CD4-positive, alpha-beta T cell treated with Interleukin-4 for 1 hour (primary cell): ENCODE measurements around the gene FSTL1.

Source experiments
- DNase-seq, 2 donors: peaks; one replicate each; pipeline ENCODE4 v3.0.0-alpha.2; 2020 to 2022

Gene FSTL1

DNA sequence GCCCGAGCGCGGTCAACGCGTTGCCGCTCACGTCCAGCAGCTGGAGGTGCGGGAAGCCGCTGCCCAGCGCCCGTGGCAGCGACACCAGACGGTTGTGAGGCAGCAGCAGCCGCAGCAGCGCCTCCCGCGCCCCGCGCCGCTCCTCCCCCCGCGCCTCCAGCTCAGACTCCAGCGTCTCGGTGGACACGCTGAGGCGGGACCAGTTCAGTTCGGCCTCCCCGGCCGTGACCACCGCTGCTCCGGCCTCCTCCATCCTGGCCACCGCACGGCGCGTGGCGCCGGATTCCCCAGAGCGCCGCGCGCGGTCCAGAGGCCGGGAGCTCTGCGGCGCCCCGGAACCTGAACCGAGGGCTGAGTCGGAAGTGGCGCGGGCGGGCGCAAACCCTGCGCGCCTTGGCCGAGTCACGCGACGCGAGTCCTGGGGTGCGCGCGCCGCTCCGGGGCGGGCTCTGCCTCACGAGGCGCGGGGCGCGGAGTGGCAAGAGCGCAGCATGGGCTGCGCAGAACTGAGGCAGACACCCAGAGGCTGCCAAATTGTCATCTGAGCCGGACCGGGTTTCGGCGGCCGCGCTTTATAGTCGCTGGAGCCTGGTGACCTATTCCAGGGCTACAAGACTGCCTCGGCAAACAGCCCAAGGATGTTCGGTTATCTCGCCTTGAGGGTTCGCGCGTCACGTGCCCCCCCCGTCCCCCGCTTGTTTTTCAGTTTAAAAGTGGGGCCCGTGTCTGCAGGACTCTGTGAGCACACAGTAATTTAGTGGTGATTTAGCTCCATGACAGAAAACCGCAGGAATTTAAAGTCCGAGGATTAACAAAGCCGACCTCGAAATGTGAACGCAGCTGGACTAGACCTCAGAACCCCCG, 101.6 kb downstream of the FSTL1 start, which contains the start of gene LRRC58:
LRRC58 (minus strand) TSS at position 364 of the 864 bp plus-strand sequence; CDS start at position 253, 111 bp downstream.
- DNase-seq: peak; percentile 87 to 89

DNA sequence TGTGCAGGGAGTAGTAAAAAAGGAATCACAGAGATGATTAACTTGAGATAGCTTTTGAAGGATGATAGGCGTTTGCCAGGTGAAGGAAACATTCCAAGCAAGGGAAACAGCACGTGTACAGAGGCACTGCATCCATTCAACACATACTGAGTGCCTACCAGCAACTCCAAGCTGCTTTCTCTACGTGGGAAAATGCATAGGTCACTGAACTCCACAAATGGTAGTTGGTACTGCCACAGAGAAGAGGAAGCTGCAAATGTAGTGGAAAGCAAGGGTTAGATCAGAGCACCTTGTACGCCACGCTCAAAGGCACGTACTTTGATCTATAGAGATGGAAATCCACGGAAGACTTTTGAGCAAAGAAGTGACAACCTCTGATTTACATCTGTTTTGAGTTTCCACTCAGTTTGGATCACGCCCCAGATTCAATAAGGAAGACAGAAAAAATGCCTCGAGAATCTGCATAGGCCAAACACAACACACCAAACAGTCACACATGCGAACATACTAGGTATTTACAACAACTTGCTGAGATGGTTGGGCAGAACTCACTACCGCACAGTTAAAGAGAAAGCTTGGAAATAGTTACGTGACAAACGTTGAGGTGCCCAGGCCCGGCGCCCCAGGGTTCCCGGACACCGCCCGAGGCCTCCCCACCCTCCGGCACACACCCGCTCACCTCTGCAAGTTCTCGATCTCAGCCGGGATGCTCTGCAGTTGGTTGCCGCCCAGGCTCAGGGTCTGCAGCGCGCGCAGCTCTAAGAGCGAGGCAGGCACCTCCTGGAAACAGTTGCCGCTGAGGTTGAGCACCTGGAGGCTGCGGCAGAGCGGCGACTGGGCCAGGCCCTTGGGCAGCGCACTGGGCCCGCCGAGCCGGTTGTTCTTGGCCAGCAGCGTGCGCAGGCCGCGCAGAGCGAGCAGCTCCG, 102.5 kb downstream of the FSTL1 start:
- DNase-seq: peak; percentile 56 to 58

DNA sequence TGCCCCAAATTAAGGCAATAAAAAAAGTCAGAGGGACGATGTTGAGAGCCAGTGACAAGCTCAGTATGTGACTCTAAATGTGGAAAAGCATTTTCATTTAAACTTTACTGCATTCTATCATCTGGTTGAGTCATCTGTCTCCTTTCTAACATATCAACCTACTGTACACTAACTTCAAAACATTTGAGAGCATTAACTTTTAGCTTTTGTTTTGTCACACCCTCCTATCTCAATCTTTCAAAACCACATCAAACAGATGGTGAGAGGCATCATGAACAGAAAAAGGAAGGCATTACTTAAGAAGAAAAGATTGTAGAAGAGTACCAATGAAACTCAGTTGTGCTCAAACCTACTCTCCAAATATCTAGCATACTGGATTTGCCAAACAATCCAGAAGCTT, 106.4 kb downstream of the FSTL1 start:
- DNase-seq: peak in 1 of 2 donors; percentile 67
